Body of pancreas (tissue), 4 donors: Measurements from ENCODE around the gene CAMTA1.

Source experiments
- CTCF ChIP-seq, 7 experiments: fragments of 450-650 bp in 4 of 7; fragments of 200-600 bp in 3 of 7; sonication (generic) in 3 of 7; IDR thresholded peaks; one replicate each; pipeline ENCODE4 v1.5.1; 2016 to 2019; ENCODE audit warnings: antibody characterized with exemption in 7 of 7
- POLR2A ChIP-seq, 3 donors: fragments of 450-650 bp; IDR thresholded peaks; one replicate each; pipeline ENCODE4 v1.6.1; 2016; ENCODE audit warnings: antibody characterized with exemption in 3 of 3, mild to moderate bottlenecking in 2 of 3

DNA sequence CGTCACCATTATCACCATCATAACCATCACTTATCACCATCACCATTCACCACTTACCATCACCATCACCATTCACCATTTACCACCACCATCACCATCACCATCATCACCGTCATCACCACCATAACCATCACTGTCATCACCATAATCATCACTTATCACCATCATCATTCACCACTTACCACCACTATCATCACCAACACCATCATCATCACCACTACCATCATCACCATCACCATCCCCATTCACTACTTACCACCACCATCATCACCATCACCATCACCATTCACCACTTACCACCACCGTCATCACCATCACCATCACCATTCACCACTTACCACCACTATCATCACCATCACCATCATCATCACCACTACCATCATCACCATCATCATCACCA lies 151.8 kb downstream of the CAMTA1 start:
- TF ChIP-seq CTCF (IDR thresholded peaks at IDR 0.05) (no peak), POLR2A (IDR thresholded peaks at IDR 0.05) (no peak)
